ENCODE results near the gene NARF.

NARF gene

GRCh38 chr17:82524540-82524939 is 66.0 kb downstream of the NARF start:
- H3K9ac ChIP-seq (ENCODE audit: low read length): no peak overlapping the region
- no peak overlapping the region for H2AFZ ChIP-seq (ENCODE audit: low read depth, low read length, severe bottlenecking)
- H3K9me2 ChIP-seq (replicated peaks; ENCODE audit: insufficient read depth, low read length): no peaks in the 10 kb centered on the region
- no peaks in the 10 kb centered on the region for H3K27me3 ChIP-seq (ENCODE audit: low read length)
- no peaks in the 10 kb centered on the region for H3K9me3 ChIP-seq (ENCODE audit: insufficient read depth, low read length)
- no peaks in the 10 kb centered on the region for H3K36me3 ChIP-seq (ENCODE audit: low read length)
- H3F3A ChIP-seq (ENCODE audit: insufficient read depth): peaks cover 5% of the 10 kb centered on the region; the same call in 1 of the 2 replicates
- no peak overlapping the region for H3K27ac ChIP-seq (ENCODE audit: low read depth, low read length)
- peaks cover 30% of the 10 kb centered on the region for H4K20me1 ChIP-seq (ENCODE audit: low read depth, low read length)
- H3K4me2 ChIP-seq (ENCODE audit: low read depth, low read length, poor library complexity, severe bottlenecking): peak overlapping the region; percentile 12
- no peak overlapping the region for H3K4me3 ChIP-seq (ENCODE audit: insufficient read depth, low read length, poor library complexity, severe bottlenecking)
- no peak for TF ChIP-seq EZH2phosphoT487 (conservative IDR thresholded peaks at IDR 0.05; ENCODE audit: low read length)
- TF ChIP-seq CTCF (IDR thresholded peaks at IDR 0.05; ENCODE audit: insufficient read depth, low read length, poor library complexity, severe bottlenecking): no peak
- H3K79me2 ChIP-seq (ENCODE audit: insufficient read depth, low read length): peaks cover 95% of the 10 kb centered on the region

- no peaks in the 10 kb centered on the region for H3K9me2 ChIP-seq (replicated peaks; ENCODE audit: insufficient read depth, low read length)
- no peak overlapping the region for H2AFZ ChIP-seq (ENCODE audit: low read depth, low read length, severe bottlenecking)
- no peak overlapping the region for H3K4me3 ChIP-seq (ENCODE audit: insufficient read depth, low read length, poor library complexity, severe bottlenecking)
- no peaks in the 10 kb centered on the region for H3K36me3 ChIP-seq (ENCODE audit: low read length)
- H3K4me2 ChIP-seq (ENCODE audit: low read depth, low read length, poor library complexity, severe bottlenecking): no peak overlapping the region
- H3F3A ChIP-seq (ENCODE audit: insufficient read depth): peaks cover 5% of the 10 kb centered on the region; the same call in 1 of the 2 replicates
- no peak for TF ChIP-seq CTCF (IDR thresholded peaks at IDR 0.05; ENCODE audit: insufficient read depth, low read length, poor library complexity, severe bottlenecking)
- no peak for TF ChIP-seq EZH2phosphoT487 (conservative IDR thresholded peaks at IDR 0.05; ENCODE audit: low read length)
- peaks cover 34% of the 10 kb centered on the region for H4K20me1 ChIP-seq (ENCODE audit: low read depth, low read length)
- H3K9me3 ChIP-seq (ENCODE audit: insufficient read depth, low read length): no peaks in the 10 kb centered on the region
- H3K9ac ChIP-seq (ENCODE audit: low read length): no peak overlapping the region
- no peak overlapping the region for H3K27ac ChIP-seq (ENCODE audit: low read depth, low read length)
- no peaks in the 10 kb centered on the region for H3K27me3 ChIP-seq (ENCODE audit: low read length)
- H3K79me2 ChIP-seq (ENCODE audit: insufficient read depth, low read length): peaks cover 99% of the 10 kb centered on the region
Measured at GRCh38 chr17:82525712-82526111, 67.2 kb downstream of the NARF start.

- Histone ChIP-seq H3F3A (ENCODE audit: insufficient read depth) (peaks cover 5% of the 10 kb centered on the region; the same call in 1 of the 2 replicates), H3K4me3 (ENCODE audit: insufficient read depth, low read length, poor library complexity, severe bottlenecking) (no peak overlapping the region), H3K4me2 (ENCODE audit: low read depth, low read length, poor library complexity, severe bottlenecking) (no peak overlapping the region), H3K9ac (ENCODE audit: low read length) (no peak overlapping the region), H3K36me3 (ENCODE audit: low read length) (no peaks in the 10 kb centered on the region), H2AFZ (ENCODE audit: low read depth, low read length, severe bottlenecking) (no peak overlapping the region), H3K79me2 (ENCODE audit: insufficient read depth, low read length) (peaks cover 99% of the 10 kb centered on the region), H3K27ac (ENCODE audit: low read depth, low read length) (no peak overlapping the region), H3K27me3 (ENCODE audit: low read length) (no peaks in the 10 kb centered on the region), H3K9me3 (ENCODE audit: insufficient read depth, low read length) (no peaks in the 10 kb centered on the region), H3K9me2 (replicated peaks; ENCODE audit: insufficient read depth, low read length) (no peaks in the 10 kb centered on the region), H4K20me1 (ENCODE audit: low read depth, low read length) (peaks cover 38% of the 10 kb centered on the region)
- TF ChIP-seq CTCF (IDR thresholded peaks at IDR 0.05; ENCODE audit: insufficient read depth, low read length, poor library complexity, severe bottlenecking): no peak
- no peak for TF ChIP-seq EZH2phosphoT487 (conservative IDR thresholded peaks at IDR 0.05; ENCODE audit: low read length)
Measured at GRCh38 chr17:82527898-82528297, 69.4 kb downstream of the NARF start.

Data from SU-DHL-6 (cell line).